Psoas muscle (tissue), 8 donors: ENCODE results near the gene PCTP. TPM values are rescaled to one million over a fixed set of nuclear protein-coding genes. Genes with fewer than 3 reads are reported as not detected.

Source experiments
- ATAC-seq, 4 donors: fragments of 200-7000 bp; cut with Tn5 transposase; one replicate each; pipeline ENCODE4 v1.9.1; 2020; ENCODE audit warnings: moderate library complexity in 3 of 4, mild to moderate bottlenecking in 2 of 4
- DNase-seq, 2 donors: peaks; one replicate each; pipeline ENCODE4 v3.0.0-alpha.2; 2020
- H3K27ac ChIP-seq: fragments of 200-600 bp; one replicate; pipeline ENCODE4 v1.8.0; 2022
- H3K27me3 ChIP-seq, 3 donors: fragments of 200-600 bp in 1 of 3; one replicate each; pipeline versions ENCODE4 v1.6.1 to v1.8.0; 2013 to 2022; ENCODE audit warnings: low read length in 2 of 3, mild to moderate bottlenecking in 2 of 3, moderate library complexity in 1 of 3; ENCODE audit not compliant: insufficient read depth in 3 of 3
- H3K36me3 ChIP-seq, 2 donors: fragments of 200-600 bp in 1 of 2; one replicate each; pipeline versions ENCODE4 v1.6.1 to v1.8.0; 2013 to 2022; ENCODE audit warnings: low read depth in 1 of 2, mild to moderate bottlenecking in 1 of 2, moderate library complexity in 1 of 2; ENCODE audit not compliant: insufficient read depth in 1 of 2
- H3K4me1 ChIP-seq: fragments of 200-600 bp; one replicate; pipeline ENCODE4 v1.8.0; 2022
- H3K4me3 ChIP-seq: fragments of 200-600 bp; one replicate; pipeline ENCODE4 v1.8.0; 2022; ENCODE audit warnings: mild to moderate bottlenecking
- H3K9me3 ChIP-seq: fragments of 200-600 bp; one replicate; pipeline ENCODE4 v1.8.0; 2022
- WGBS, 3 donors: extraction: QIAGEN DNeasy Blood & Tissue Kit; methylation state at CpG; one replicate each; pipeline versions ENCODE4 v1.1.6 to v1.1.7; 2013; 5-methylcytosine and 5-hydroxymethylcytosine counted together
- intact Hi-C, 2 donors: fragments of 100-400 bp; cut with DNase I; formaldehyde crosslinking; loops; one replicate each; pipeline versions ENCODE4 v1.11.0 to v1.14.2; 2022
- long read RNA-seq, 2 donors: library from polyadenylated mRNA; unstranded; transcript quantifications; one replicate each; pipeline ENCODE4 v2.0.0, GENCODE V29; 2021
- polyA plus RNA-seq, 3 donors: library from polyadenylated mRNA; stranded (reverse); fragments of 200-250 nt; gene quantifications; one replicate each; pipeline ENCODE4 v1.2.3, GENCODE V29; 2013
- total RNA-seq, 4 donors: library from RNA; stranded (reverse); fragmentation: NEBNext Ultra II Directional in 2 of 4; extraction: Animal tissue kit (Norgen Biotek cat#: 25700) in 2 of 4; gene quantifications; one replicate each; pipeline versions ENCODE4 v1.2.1 to v1.2.4, GENCODE V29; 2021 to 2023
- TF ChIP-seq, protein P1 (sequence below): fragments of 200-600 bp; IDR thresholded peaks from one replicate; pipeline ENCODE4 v1.8.0; 2022; ENCODE audit warnings: antibody characterized with exemption
- donor health status: healthy with polysubstance abuse.
- donor health status: DM: no; HTN: no; CAD: no; lungs with moderate emphysema.
- donor health status: Bipolar disorder and iron deficiency.
- donor health status: healthy.
- donor health status: DM: yes; HTN: yes; CAD: no.
- donor health status: DM: no; HTN: no; CAD: no.
- donor health status: DM: no; HTN: no; CAD: no.
- donor health status: DM: yes; HTN: yes; CAD: no.

The PCTP gene
- total RNA-seq (10 to 100 TPM in 3 of 4 donors, 1 to 10 TPM in 1; 9.7 to 24.8 (median 12.2) TPM), polyA plus RNA-seq (10 to 100 TPM; 14.7 to 19.4 (median 14.9) TPM)
- long read RNA-seq, donor 1, transcript PCTP-201 (6 exons, 2,044 nt): major isoform, 7 of 13 reads
- long read RNA-seq, donor 1, partial matches to known transcripts: 1 of 13 reads
- long read RNA-seq, donor 1, other reads (novel, unspliced or antisense): 4 of 13 reads
- long read RNA-seq, donor 2, transcript PCTP-201 (6 exons, 2,044 nt): major isoform, 12 of 17 reads
- long read RNA-seq, donor 2, partial matches to known transcripts: 1 of 17 reads
- long read RNA-seq, donor 2, other reads (novel, unspliced or antisense): 2 of 17 reads

GRCh38 chr17:55750750-55751657 is at the start of gene PCTP:
PCTP (plus strand) TSS chr17:55751051; CDS start chr17:55751104, 53 bp downstream.
- intact Hi-C loops: loop anchor here in 1 of 2 donors (5.0 kb wide), 1 partner anchor 34 kb away; no protein-coding TSS in a partner anchor
- no peaks in the 10 kb centered on the region for H3K27me3 ChIP-seq
- TF ChIP-seq, protein P1, sequence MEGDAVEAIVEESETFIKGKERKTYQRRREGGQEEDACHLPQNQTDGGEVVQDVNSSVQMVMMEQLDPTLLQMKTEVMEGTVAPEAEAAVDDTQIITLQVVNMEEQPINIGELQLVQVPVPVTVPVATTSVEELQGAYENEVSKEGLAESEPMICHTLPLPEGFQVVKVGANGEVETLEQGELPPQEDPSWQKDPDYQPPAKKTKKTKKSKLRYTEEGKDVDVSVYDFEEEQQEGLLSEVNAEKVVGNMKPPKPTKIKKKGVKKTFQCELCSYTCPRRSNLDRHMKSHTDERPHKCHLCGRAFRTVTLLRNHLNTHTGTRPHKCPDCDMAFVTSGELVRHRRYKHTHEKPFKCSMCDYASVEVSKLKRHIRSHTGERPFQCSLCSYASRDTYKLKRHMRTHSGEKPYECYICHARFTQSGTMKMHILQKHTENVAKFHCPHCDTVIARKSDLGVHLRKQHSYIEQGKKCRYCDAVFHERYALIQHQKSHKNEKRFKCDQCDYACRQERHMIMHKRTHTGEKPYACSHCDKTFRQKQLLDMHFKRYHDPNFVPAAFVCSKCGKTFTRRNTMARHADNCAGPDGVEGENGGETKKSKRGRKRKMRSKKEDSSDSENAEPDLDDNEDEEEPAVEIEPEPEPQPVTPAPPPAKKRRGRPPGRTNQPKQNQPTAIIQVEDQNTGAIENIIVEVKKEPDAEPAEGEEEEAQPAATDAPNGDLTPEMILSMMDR: peak; percentile 51
- ATAC-seq (peak; percentile 99 to 100 (median 100)), DNase-seq (peak; percentile 95 to 97)
- H3K4me3 ChIP-seq: peak within 1 kb of the TSS; percentile 94
- H3K9me3 ChIP-seq: no peaks in the 10 kb centered on the region
- peaks cover 15% of the 10 kb centered on the region for H3K4me1 ChIP-seq
- H3K36me3 ChIP-seq: peaks cover 0 to 17% of the 10 kb centered on the region in 2 donors
- WGBS, 3 donors: 0 to 1% (median 0%) methylated on average over 53 of the region's 53 CpGs
- H3K27ac ChIP-seq: peak within 1 kb of the TSS; percentile 93

- WGBS, 3 donors: 74 to 83% (median 79%) methylated on average over 7 of the region's 7 CpGs
- H3K4me3 ChIP-seq: no peak overlapping the region
- no peaks in the 10 kb centered on the region for H3K27me3 ChIP-seq
- peaks cover 17% of the 10 kb centered on the region for H3K4me1 ChIP-seq
- no peak overlapping the region for H3K27ac ChIP-seq
- TF ChIP-seq, protein P1: no peak
- H3K9me3 ChIP-seq: no peaks in the 10 kb centered on the region
- ATAC-seq (no peak), DNase-seq (no peak)
- no peaks in the 10 kb centered on the region for H3K36me3 ChIP-seq
- intact Hi-C loops: loop anchor here in 1 of 2 donors (10.0 kb wide), 1 partner anchor 47 kb away; no protein-coding TSS in a partner anchor
These were observed 48.7 kb upstream of the PCTP start for GRCh38 chr17:55702150-55702549.

- no peaks in the 10 kb centered on the region for H3K9me3 ChIP-seq
- DNase-seq: no peak
- H3K4me1 ChIP-seq: peaks cover 32% of the 10 kb centered on the region
- no peaks in the 10 kb centered on the region for H3K36me3 ChIP-seq
- ATAC-seq: no peak
- no peaks in the 10 kb centered on the region for H3K27me3 ChIP-seq
- H3K4me3 ChIP-seq: no peak overlapping the region
- TF ChIP-seq, protein P1: no peak
- intact Hi-C loops: loop anchor here in 1 of 2 donors (10.0 kb wide), 1 partner anchor 50 kb away; no protein-coding TSS in a partner anchor
- WGBS, 3 donors: 69 to 91% (median 74%) methylated on average over 1 of the region's 1 CpG
- H3K27ac ChIP-seq: no peak overlapping the region
These were observed 46.5 kb upstream of the PCTP start for GRCh38 chr17:55704401-55704800.

DNA sequence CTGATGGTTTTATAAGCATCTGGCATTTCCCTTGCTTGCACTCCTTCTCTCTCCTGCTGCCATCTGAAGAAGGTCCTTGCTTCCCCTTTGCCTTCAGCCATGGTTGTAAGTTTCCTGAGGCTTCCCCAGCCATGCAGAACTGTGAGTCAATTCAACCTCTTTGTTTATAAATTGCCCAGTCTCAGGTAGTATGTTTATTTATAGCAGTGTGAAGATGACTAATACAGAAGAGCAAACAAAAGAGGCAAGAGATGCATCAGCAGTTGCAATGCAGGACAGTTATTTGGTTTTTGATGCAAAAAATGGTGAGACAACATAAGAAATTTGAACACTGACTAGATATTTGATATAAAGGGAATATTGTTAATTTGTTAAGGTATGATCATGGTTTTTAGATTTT is 45.0 kb upstream of the PCTP start:
- peaks cover 33% of the 10 kb centered on the region for H3K4me1 ChIP-seq
- intact Hi-C loops: loop anchor here in 1 of 2 donors (10.0 kb wide), 1 partner anchor 51 kb away; no protein-coding TSS in a partner anchor
- H3K9me3 ChIP-seq: no peaks in the 10 kb centered on the region
- no peaks in the 10 kb centered on the region for H3K36me3 ChIP-seq
- TF ChIP-seq, protein P1: no peak
- no peaks in the 10 kb centered on the region for H3K27me3 ChIP-seq
- ATAC-seq: peak in 2 of 4 donors; percentile 17 to 31
- no peak for DNase-seq
- H3K27ac ChIP-seq: no peak overlapping the region
- no peak overlapping the region for H3K4me3 ChIP-seq
